ENCODE results near the gene SDF2.

DNA sequence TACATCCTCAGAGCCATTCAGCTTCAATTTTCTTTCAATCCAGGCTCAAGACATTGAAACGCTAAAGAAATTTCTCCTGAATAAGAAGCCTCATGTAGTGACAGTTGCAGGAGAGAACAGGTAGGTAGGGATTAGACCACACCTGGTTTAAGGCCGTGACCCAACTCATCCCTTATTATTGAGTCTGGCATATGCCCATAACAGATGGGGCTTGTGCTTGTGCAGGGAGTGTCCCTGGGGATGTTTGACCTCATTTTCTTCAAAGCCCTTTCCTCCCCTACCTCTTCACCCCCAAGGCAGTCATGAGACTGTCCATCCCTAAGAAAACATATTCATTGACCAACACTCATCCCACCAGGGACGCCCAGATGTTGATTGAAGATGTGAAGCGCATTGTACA is 24.6 kb upstream of the SDF2 start:
- TF ChIP-seq EZH2phosphoT487 (IDR thresholded peaks at IDR 0.05; ENCODE audit: insufficient read depth, low read depth) (no peak), EZH2 (IDR thresholded peaks at IDR 0.05; ENCODE audit: insufficient read depth, poor library complexity, severe bottlenecking) (no peak)

Data from GM23248 (cell line).